BE2C (cell line): ENCODE data around the gene HOXA11.

Experiments used
- DNase-seq: peaks from one replicate; pipeline ENCODE4 v3.0.0-alpha.2; 2020
- H3K27me3 ChIP-seq: fragments of 250-450 bp; sonication (Bioruptor Pico); 2 replicates; pipeline ENCODE4 v1.5.1; 2020; ENCODE audit warnings: mild to moderate bottlenecking
- H3K36me3 ChIP-seq: fragments of 250-450 bp; sonication (Bioruptor Pico); 2 replicates; pipeline ENCODE4 v1.5.1; 2020; ENCODE audit warnings: mild to moderate bottlenecking
- H3K4me1 ChIP-seq: fragments of 250-450 bp; sonication (Bioruptor Pico); 2 replicates; pipeline ENCODE4 v1.5.1; 2020
- H3K4me3 ChIP-seq: 2 replicates; pipeline ENCODE4 v1.5.1; 2011; ENCODE audit warnings: low read depth, low read length
- H3K9me3 ChIP-seq: fragments of 250-450 bp; sonication (Bioruptor Pico); 2 replicates; pipeline ENCODE4 v1.5.1; 2020
- TF ChIP-seq, protein P1 (sequence below): IDR thresholded peaks from 2 replicates; pipeline ENCODE4 v1.5.1; 2012; ENCODE audit warnings: mild to moderate bottlenecking, low read depth, low read length

Gene HOXA11

DNA sequence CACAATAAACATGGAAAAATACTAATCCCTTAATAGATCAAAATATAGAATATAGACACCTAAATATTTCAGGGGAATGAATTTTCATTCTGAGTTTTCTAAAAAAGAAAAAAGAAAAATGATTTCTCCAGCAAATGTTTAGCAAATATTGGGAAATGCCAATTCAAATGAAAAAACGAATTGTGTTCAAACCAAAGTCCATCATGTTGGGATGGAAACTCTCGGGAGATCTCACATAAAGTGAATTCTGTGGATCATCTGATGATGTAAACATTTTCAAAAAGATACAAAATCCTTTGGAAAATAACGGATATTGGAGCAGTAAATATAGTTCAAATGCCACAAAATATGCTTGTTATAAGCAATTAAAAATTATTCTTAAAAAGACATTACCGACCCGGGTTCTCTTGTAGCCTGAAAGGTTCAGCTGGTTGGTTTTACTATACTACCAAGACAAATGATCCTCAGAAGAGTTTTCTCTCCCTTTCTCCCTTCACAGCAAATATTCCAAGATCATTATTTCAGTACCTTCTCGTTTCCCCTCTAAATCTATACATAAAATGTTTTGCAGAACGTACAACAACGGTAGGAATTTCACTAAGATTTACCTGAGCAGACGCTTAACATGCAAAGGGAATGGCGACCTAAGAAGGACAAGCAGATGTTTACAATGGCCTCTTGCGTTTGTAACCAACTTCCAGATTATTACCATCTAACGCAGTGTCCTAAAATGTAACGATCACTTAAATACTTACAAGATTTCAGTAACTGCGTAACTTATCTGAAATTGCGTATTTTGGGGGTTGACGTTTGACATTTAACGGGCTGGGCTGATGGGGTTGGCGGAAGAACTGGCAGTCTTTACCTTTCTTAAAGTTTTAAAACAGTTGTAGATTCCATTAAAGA is 12.4 kb upstream of the HOXA11 start:
- Histone ChIP-seq H3K27me3 (peaks cover 100% of the 10 kb centered on the region), H3K9me3 (no peaks in the 10 kb centered on the region), H3K4me3 (no peak overlapping the region), H3K4me1 (no peaks in the 10 kb centered on the region), H3K36me3 (no peaks in the 10 kb centered on the region)
- no peak for DNase-seq
- TF ChIP-seq, protein P1, sequence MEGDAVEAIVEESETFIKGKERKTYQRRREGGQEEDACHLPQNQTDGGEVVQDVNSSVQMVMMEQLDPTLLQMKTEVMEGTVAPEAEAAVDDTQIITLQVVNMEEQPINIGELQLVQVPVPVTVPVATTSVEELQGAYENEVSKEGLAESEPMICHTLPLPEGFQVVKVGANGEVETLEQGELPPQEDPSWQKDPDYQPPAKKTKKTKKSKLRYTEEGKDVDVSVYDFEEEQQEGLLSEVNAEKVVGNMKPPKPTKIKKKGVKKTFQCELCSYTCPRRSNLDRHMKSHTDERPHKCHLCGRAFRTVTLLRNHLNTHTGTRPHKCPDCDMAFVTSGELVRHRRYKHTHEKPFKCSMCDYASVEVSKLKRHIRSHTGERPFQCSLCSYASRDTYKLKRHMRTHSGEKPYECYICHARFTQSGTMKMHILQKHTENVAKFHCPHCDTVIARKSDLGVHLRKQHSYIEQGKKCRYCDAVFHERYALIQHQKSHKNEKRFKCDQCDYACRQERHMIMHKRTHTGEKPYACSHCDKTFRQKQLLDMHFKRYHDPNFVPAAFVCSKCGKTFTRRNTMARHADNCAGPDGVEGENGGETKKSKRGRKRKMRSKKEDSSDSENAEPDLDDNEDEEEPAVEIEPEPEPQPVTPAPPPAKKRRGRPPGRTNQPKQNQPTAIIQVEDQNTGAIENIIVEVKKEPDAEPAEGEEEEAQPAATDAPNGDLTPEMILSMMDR = no peak

DNA sequence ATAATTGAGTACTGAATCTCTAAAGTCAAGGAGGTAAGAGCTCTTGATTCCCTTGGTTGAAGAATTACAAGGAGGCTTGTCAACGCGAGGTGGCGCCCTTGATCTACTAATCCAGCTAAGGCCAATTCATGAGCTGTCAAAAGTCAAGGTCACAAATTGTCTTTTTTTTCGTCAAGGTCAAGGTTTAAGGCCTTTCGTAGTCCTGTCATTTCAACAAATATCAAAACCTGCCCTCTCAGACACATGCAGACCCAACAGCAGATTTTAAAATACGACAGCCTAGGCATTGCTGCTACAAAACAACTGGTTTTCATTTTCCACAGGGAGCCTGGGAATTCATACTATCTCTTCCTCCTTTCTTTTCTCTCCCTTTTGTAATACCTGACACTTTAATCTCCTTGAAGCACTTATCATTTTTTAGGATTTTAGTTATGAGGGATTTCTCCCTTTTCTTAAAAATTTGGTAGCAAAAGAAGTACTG is 11.3 kb upstream of the HOXA11 start:
- TF ChIP-seq, protein P1 = peak; percentile 83
- peak; percentile 81 for DNase-seq
- Histone ChIP-seq H3K9me3 (no peaks in the 10 kb centered on the region), H3K27me3 (peaks cover 100% of the 10 kb centered on the region), H3K36me3 (no peaks in the 10 kb centered on the region), H3K4me1 (no peaks in the 10 kb centered on the region), H3K4me3 (no peak overlapping the region)

DNA sequence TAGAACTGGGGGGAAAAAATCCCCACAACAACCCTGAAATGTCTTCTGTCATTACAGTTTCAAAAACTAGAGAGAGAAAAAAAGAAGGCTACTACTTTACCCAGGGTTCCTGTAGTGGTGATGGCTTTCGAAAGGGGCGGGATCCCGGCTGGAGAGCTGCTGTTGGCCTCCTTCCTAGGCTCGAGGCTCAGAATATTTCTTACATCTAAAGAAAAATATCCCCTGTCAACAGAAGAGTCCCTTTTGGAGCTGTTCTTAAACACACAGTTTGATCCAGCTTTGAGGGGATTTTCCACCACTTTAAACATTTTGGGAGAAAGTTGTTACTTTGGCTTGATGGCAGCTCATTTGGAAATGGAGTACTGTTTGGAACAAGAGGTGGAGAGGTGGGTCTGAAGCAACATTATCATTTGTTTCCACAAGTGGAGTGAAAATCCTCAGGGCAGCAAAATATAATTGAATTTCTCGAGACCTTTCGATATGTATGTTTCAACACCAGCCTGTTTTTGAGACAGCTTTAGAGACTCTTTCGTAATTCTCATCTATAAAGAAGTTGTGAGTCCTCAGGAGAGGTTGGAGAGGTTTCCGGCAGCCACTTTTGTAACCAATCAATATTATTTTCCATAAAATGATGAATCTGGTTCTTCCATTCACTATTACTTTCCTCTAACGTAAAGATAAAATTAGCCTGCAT is 9.8 kb upstream of the HOXA11 start:
- peaks cover 100% of the 10 kb centered on the region for H3K27me3 ChIP-seq

DNA sequence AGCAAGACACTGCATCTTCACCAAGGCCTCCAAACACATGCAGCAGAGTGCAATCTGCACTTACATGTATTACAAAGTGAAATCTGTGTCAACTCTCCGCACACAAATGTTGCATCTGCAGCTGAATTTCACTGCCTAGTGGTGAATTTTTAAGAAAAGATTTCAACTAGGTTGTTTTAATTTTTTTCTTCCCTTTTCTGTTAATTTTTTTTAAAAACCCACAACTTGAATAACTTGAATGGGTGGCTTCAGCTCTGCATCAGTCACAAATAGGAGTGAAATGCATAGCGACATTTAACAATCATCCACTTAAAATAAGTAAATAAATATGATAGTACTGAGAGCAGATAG is 8.9 kb upstream of the HOXA11 start:
- peaks cover 100% of the 10 kb centered on the region for H3K27me3 ChIP-seq
- no peaks in the 10 kb centered on the region for H3K4me1 ChIP-seq
- H3K9me3 ChIP-seq = no peaks in the 10 kb centered on the region
- TF ChIP-seq, protein P1 = no peak
- no peak for DNase-seq
- no peak overlapping the region for H3K4me3 ChIP-seq
- H3K36me3 ChIP-seq = no peaks in the 10 kb centered on the region

More for the DNA sequence above, 9.8 kb upstream of the HOXA11 start:
- H3K4me1 ChIP-seq = no peaks in the 10 kb centered on the region
- TF ChIP-seq, protein P1 = no peak
- H3K4me3 ChIP-seq = no peak overlapping the region
- no peak for DNase-seq
- H3K9me3 ChIP-seq = no peaks in the 10 kb centered on the region
- H3K36me3 ChIP-seq = no peaks in the 10 kb centered on the region

DNA sequence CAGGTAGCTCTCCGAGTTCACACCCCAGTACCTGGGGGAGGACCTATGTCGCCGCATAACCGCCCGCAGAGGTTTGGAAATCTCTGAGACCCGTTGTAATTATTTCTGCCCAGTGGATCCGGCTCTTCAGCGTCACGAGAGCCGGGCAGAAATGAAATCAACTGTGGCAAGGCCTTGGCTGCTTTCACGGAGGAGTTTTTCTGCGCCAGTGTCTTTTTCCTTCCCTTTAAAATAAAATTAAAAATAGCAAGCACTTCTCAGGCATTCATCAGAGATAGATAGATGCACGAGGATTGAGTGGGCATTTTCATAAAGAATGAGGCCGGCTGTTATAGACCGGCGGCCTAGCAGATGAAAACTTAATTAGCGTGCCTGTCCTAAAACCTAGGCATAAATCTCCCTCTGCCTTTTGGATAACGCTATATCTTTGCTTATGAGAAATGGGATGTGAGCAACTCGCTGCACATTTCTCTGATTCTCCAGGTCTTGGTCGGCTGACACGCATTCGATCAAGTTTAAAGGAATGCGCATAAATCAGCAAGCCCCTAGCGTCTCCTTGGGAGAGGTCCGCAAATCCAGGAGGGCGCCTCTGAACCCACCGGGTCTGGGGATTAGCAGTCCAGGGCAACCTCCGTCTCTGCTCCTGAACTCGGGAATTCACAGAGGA is 8.4 kb upstream of the HOXA11 start:
- no peak for DNase-seq
- peaks cover 100% of the 10 kb centered on the region for H3K27me3 ChIP-seq
- H3K9me3 ChIP-seq = no peaks in the 10 kb centered on the region
- TF ChIP-seq, protein P1 = no peak
- no peaks in the 10 kb centered on the region for H3K4me1 ChIP-seq
- H3K4me3 ChIP-seq = no peak overlapping the region
- no peaks in the 10 kb centered on the region for H3K36me3 ChIP-seq
